IPS DF 4.7 (cell line): Measurements from ENCODE around the gene NUMB.

Source experiments
- DNase-seq: peaks from one replicate; pipeline ENCODE4 v3.0.0-alpha.2; 2013; ENCODE audit warnings: low spot score; ENCODE audit errors: extremely low read depth

NUMB gene

DNA sequence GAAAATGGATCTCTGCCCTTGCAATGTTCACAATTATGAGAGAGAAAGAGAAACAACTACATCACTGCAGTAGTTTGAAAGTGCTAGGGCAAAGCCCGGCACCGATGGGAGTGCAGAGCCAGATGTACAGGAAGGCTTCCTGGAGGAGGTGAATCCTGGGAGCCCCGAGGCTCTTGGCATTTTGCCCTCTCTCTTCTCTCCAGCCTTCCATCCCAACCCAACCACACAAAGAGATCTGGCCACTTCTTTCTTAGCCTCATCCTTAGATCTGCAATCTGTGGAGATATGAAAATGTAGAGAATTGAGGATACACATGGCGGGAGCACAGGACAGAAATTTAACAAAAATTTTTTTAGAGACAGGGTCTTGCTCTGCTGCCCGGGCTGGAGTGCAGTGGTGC, 224.3 kb downstream of the NUMB start:
- DNase-seq: no peak

DNA sequence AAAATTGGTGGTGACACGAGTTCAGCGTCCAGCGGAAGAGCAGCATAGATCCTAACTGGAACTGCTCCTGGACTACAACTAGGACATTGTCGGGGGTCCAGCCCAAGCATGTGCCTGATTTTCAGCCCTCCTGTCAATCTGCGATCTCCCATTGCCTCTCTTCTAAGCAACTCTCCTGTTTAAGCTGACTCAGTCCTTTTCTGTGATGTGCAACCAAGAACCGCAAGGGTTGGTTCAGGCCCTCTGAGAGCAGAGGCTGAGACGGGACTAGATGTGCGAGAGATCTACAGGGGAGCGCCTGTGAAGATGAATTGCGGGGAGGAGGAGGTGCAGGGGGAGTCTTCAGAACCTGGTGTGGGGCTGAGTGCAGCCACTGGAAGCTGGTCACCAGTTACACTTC, 224.8 kb downstream of the NUMB start:
- no peak for DNase-seq

DNA sequence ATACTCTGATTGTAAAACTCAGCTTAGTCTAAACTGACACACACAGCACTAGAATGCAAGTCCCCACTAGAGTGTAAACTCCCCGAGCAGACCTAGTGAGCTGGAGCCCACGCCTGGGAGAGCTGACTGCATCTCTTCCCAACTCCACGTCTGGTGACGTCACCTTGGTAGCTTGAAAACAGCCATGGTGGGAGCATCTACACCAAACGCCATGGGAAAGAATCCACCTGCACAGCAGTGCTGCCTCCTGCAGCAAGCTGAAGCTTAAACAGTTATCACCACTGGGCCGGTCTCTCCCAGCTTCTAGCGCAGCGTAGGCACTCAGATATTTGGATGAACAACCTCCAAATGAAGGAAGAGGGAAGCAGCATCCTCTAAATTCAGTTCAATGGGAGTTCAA, 225.4 kb downstream of the NUMB start:
- DNase-seq: no peak

DNA sequence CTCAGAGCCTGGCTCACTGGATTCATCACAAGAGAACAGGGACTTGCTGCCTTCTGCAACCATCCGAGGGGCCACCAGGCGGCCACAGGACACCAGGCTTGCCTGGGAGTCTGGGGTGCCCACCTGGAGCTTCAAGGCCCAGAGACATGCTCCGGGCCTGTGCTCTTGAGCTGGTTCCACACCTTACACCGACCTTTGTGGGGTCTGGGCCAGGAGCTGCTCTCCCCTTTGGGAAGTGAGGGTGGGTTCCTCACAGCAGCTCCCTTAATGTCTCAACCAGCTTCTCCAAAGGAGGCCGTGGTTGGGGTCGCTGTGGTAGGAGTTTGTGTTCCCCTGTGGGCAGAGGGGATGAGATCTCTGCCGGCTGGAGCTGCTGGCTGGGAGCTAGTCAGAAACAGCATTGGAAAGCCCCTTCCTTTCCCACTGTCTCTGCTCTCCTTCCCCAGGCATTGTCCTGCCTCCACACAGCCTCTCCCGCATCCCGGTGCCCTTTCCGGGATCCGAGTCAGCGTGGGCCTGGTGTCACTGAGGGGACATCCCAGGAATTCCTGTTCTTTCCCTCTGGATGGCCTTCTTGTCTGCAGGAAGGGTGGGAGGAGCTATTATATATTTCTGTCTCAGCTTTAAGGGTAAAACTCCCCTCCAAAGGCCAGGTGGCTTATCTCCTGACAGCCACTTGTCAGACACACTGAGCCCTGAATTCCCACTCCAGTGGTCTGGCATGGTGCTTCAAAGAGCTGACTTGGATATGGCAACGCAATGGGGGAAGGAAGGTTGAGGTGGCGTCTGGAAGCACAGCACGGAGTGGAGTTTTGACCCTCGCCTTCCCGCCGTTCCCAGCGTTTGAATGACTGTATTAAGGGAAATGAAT, 226.1 kb downstream of the NUMB start:
- no peak for DNase-seq

DNA sequence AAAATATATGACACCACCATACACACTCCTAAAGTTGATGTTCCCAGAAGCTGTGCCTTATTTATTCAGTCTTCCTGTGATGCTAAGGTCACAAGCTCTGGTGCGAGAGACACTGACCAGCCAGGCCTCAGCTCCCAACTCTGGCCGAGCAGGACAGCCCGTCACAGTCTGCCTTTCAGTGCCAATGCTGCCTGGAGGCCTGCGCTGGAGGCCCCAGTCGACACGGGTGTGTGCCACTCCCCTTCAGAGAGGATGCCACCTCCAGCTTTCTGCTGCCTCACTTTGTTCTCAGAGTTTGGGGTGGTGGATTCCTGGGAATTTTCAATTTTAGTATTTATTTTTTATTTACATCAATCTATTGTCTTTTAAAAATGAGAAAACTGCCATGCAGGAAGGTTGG, 228.3 kb downstream of the NUMB start:
- no peak for DNase-seq

DNA sequence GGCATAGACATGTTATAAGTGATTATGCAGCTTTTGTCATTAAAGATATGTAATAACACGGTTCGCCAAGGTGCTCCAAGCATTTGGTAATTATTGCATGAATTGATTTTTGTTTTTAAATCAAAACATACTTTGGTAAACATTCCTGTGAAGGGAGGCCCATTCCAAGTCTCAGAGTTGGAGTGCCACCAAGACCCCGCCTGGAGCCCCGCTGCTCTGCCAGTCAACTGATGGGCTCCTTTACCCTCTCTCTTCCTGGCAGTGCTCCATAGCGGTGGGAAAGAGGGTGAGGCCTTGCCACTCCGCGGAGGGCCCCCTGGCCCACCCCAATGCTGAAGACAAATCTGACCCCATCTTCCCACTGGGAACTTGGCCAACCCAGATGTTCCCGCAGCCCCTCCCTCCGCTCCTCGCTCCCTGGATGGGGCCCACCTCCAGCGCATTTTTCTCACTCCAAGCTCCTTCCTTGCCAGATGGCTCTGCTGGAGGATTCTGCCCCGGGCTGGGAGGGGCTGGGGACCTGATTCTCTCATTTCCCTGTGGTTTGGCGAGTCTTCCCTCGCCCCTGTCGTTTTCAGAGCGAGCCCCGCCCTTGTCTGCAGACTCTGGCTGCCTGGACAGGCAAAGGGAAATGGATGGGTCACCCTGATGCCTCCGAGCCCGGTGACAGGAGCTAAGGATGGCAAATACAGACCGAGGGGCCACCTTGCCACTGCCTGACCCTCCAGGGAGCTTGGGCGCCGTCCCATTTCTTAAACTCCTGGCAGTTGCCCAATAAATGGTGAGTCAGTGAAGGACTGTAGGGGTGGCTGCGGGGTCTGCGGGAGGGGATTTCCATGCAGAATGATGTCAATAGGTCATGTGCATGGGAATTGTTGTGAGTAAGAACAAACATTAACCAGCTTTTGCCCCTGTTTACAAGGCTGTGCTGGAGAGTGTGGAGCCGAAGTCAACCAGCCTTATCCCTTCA, 230.2 kb downstream of the NUMB start:
- no peak for DNase-seq

DNA sequence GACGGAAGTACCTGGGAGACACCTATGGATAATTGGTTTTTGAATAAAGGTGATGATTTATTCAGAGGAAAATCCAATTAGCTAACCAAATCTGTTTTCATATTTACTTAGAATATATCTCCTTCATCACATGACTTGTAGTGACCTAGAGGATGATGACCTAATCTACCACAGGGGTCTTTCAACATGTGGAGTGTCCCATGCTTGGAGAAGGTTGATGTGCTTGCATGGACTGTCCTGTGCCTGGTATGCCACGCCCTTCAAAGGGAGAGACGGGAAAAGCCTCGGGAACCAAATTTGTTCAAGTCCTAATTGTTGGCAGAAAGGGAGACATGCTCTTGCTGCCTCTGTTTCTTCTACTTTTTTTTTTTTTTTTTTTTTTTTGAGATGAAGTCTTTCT, 232.8 kb downstream of the NUMB start:
- DNase-seq: no peak
